GM18858 (cell line): ENCODE data around the gene MZT2A.
"Not testable (repeated sequence)": the region's sequence is repeated elsewhere in the genome, so short reads cannot be mapped to it uniquely, and the experiment has no call there.

Source experiments
- ATAC-seq: cut with Tn5 transposase; IDR thresholded peaks from one replicate; pipeline ENCODE4 v1.9.1; 2021; ENCODE audit not compliant: unreplicated experiment

MZT2A gene, protein sequence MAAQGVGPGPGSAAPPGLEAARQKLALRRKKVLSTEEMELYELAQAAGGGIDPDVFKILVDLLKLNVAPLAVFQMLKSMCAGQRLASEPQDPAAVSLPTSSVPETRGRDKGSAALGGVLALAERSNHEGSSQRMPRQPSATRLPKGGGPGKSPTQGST

DNA sequence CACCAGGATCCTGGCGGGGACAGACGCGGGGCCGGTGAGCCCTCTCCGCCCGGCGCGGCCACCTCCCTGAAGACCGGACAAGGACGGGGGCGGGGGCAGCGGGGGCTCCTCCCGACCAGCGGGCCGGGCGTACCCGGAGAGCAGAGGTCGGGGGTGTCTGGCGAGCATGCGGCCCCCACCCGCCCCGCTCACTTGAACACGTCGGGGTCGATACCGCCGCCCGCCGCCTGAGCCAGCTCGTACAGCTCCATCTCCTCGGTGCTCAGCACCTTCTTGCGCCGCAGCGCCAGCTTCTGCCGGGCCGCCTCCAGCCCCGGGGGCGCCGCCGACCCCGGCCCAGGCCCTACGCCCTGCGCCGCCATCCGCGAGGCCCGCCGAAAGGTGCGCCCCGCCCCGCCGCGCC, at the start of gene MZT2A:
Gene MZT2A, minus strand, starts transcription at position 383 of the 403 bp plus-strand sequence. Its CDS starts 21 bp downstream, at position 362.
- ATAC-seq = peak; percentile 6

DNA sequence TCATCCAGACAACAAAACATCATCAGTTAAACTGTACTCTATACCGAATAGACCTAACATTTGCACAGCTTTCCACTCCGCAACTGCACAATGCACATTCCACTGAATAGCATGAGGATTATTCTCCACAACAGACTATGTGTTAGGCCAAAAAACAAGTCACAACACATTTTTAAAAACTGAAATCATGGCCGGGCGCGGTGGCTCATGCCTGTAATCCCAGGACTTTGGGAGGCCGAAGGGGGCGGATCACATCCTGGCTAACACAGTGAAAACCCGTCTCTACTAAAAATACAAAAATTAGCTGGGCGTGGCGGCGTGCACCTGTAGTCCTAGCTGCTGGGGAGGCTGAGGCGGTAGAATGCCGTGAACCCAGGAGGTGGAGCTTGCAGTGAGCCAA, 46.7 kb upstream of the MZT2A start:
- not testable (repeated sequence) for ATAC-seq

GRCh38 chr2:131536841-131537240, 44.6 kb upstream of the MZT2A start:
- not testable (repeated sequence) for ATAC-seq

- ATAC-seq = not testable (repeated sequence)
Observed at GRCh38 chr2:131535951-131536826, 44.0 kb upstream of the MZT2A start.

DNA sequence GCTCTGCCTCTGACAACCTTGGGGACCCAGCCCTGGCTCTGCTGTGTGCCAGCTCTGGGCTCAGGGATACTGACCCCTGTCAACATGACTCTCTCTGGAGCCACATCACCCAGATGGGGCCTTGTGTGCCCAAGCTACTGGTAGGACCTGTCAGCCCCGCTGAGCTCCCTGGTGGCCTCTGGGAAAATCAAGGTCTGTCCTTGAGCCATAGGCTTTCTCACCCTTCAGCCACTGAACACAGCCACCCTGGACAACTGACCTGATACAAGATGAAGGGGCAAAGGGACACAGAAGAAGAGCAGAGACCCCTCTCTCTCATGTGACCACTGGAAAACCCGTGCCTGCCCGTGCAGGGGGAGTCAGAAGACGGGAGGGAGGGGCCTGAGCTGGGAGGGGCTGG, 43.3 kb upstream of the MZT2A start:
- no peak for ATAC-seq

- not testable (repeated sequence) for ATAC-seq
Observed at GRCh38 chr2:131534965-131535364, 42.8 kb upstream of the MZT2A start.

GRCh38 chr2:131534317-131534672, 42.1 kb upstream of the MZT2A start:
- not testable (repeated sequence) for ATAC-seq

DNA sequence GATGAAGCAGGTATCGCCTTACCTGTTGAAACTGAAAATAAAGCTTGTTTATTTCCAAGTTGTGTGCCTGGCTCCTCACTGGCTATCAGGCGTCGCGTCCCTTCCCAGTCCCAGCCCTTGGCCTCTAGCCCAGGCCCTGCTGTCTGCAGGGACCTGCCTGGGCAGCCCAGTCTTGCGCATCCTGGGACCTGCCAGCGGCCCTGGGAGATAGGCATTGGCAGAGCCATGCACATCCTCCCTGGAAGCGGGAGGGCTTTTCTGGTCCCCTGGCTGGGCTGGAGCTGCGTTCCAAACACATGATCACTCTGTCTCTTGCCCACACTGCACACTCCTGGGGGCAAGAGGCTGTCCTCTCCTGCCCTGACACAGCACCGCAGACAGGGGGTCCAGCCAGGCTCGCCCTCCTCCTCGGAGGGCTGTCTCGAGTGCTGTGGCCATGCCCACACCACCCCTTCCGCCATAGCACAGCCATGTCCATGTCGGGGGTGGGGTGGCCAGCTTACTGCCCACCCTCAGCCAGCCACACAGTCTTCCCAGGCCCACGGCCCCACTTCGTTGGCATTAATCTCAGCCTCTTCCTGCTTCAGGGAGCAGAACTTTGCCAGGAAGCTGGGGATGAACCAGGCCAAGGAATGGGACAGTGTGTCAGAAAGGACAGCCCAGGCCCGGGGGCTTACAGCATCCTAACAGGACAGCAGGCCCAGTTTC, 41.6 kb upstream of the MZT2A start:
- ATAC-seq = not testable (repeated sequence)

- ATAC-seq = not testable (repeated sequence)
Observed at GRCh38 chr2:131532723-131533608, 40.8 kb upstream of the MZT2A start.

GRCh38 chr2:131531547-131532185, 39.5 kb upstream of the MZT2A start:
- not testable (repeated sequence) for ATAC-seq

- ATAC-seq = not testable (repeated sequence)
Observed at GRCh38 chr2:131530626-131531344, 38.6 kb upstream of the MZT2A start.

- not testable (repeated sequence) for ATAC-seq
Observed at GRCh38 chr2:131529864-131530445, 37.8 kb upstream of the MZT2A start.

DNA sequence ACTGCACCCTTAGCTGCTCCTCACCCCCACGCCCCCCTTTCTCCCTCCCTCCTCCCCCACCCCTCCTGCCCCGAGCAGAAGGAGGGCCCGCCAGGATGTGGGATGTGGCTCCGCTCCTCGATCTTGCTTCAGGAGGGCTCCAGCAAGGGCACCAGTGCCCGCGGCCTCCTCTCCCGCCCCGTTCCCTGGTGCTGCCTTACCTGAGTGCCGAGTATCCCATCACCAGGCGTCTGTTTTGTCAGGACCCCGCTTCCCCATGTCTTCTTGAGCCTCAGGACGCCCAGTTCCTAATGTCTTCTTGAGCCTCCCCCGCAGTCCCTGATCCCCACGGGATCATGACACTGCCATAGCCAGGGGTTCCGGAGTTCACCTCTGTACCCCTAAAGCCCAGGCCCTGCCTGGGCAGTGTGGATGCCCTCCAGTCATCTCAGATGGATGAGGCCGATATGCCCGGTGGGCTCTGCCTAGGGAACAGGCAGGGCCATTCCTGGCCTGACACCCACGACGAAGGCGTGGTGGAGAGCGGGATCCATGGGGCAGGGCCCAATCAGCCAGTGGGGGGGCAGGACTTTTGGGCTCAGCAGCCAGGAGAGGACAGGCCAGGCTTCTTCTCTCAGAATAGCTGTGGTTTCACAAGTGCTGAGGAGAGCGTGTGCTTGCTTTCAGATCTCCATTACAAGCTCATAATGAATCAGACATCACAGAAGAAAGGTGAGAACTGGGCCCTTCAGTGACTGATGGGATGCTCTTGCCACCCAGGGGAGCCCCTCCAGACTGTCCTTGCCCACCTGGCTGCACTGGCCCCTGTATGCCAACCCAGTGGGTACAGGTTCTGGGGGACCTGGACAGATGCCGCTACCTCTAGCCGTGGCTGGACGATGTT, 37.0 kb upstream of the MZT2A start:
- peak; percentile 73 for ATAC-seq

DNA sequence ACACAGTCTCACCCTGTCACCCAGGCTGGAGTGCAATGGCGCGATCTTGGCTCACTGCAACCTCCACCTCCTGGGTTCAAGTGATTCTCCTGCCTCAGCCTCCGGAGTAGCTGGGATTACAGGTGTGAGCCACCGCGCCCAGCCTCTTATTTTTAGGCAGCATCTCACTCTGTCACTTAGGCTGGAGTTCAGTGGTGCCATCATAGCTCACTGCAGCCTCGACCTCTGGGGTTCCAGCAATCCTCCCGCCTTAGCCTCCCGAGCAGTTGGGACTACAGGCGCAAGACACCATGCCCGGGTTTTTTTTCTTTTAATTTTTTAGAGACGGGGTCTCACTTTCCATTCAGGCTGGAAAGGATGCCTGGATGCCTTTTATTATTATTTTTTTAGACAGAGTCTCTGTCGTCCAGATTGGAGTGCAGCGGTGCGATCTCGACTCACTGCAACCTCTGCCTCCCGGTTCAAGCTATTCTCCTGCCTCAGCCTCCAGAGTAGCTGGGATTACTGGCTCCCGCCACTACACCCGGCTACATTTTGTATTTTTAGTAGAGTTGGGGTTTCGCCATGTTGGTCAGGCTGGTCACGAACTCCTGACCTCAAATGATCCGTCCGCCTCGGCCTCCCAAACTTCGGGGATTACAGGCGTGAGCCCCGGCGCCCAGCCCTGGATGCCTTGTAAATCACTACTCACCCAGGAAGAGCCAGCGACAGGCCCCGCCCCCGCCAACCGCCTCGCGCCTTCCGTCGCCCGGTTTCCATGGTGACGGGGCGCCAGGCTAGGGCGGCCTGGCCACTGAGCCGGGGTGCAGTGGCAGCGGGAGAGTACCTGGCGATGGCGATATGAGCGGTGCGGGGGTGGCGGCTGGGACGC, 35.2 kb upstream of the MZT2A start, which contains the start of gene CCDC74A:
Gene CCDC74A, plus strand, starts transcription at position 758 of the 871 bp plus-strand sequence. Its CDS starts 83 bp downstream, at position 841.
- ATAC-seq = peak; percentile 85

GRCh38 chr2:131525256-131525655, 33.1 kb upstream of the MZT2A start:
- not testable (repeated sequence) for ATAC-seq

GRCh38 chr2:131521961-131522781, 30.0 kb upstream of the MZT2A start:
- no peak for ATAC-seq
